Tibial nerve (tissue), 4 donors: ENCODE measurements around the gene SHFL. TPM values are rescaled to one million over a fixed set of nuclear protein-coding genes. Genes with fewer than 3 reads are reported as not detected.

ENCODE experiments used
- DNase-seq, 2 donors: peaks; one replicate each; pipeline ENCODE4 v3.0.0-alpha.2; 2019; ENCODE audit warnings: low spot score in 2 of 2
- H3K27ac ChIP-seq, 4 donors: fragments of 200-600 bp; sonication (generic) in 3 of 4; one replicate each; pipeline ENCODE4 v1.5.1; 2017 to 2019; ENCODE audit warnings: mild to moderate bottlenecking in 1 of 4
- H3K27me3 ChIP-seq, 2 donors: fragments of 200-600 bp; sonication (generic) in 1 of 2; one replicate each; pipeline versions ENCODE4 v1.5.1 to v1.6.0; 2017 to 2019
- H3K36me3 ChIP-seq, 3 donors: fragments of 200-600 bp; sonication (generic); one replicate each; pipeline ENCODE4 v1.5.1; 2018 to 2019
- H3K4me1 ChIP-seq, 4 donors: fragments of 200-600 bp; sonication (generic) in 3 of 4; one replicate each; pipeline ENCODE4 v1.5.1; 2017 to 2019
- H3K4me3 ChIP-seq, 4 donors: fragments of 200-600 bp; sonication (generic) in 3 of 4; one replicate each; pipeline ENCODE4 v1.5.1; 2017 to 2019; ENCODE audit warnings: mild to moderate bottlenecking in 1 of 4, moderate library complexity in 1 of 4
- H3K9me3 ChIP-seq, 4 donors: fragments of 200-600 bp; sonication (generic) in 3 of 4; one replicate each; pipeline ENCODE4 v1.5.1; 2017 to 2019
- EP300 ChIP-seq, 2 donors: sonication (generic); formaldehyde crosslinking; IDR thresholded peaks; one replicate each; pipeline ENCODE4 v1.6.1; 2017; ENCODE audit warnings: antibody characterized with exemption in 2 of 2, mild to moderate bottlenecking in 1 of 2
- POLR2A ChIP-seq, 2 donors: fragments of 450-650 bp; IDR thresholded peaks; one replicate each; pipeline ENCODE4 v1.6.1; 2017; ENCODE audit warnings: antibody characterized with exemption in 2 of 2, mild to moderate bottlenecking in 2 of 2, moderate library complexity in 2 of 2
- WGBS, 2 donors: methylation state at CpG; one replicate each; pipeline ENCODE4 v1.1.5; 2018; 5-methylcytosine and 5-hydroxymethylcytosine counted together
- total RNA-seq, 4 donors: library from RNA; depleted of rRNA; stranded (reverse); fragments of >200 nt; gene quantifications; one replicate each; pipeline ENCODE4 v1.1.0, GENCODE V29; 2016
- TF ChIP-seq, protein P1 (sequence below), 5 experiments: fragments of 200-600 bp in 3 of 5; fragments of 450-650 bp in 2 of 5; sonication (generic) in 3 of 5; IDR thresholded peaks; one replicate each; pipeline ENCODE4 v1.5.1; 2016 to 2019; ENCODE audit warnings: antibody characterized with exemption in 5 of 5, mild to moderate bottlenecking in 3 of 5, moderate library complexity in 2 of 5

SHFL gene
- total RNA-seq, 4 donors from 2014 or later, result 25.1 to 58.6 (median 43.4) TPM

DNA sequence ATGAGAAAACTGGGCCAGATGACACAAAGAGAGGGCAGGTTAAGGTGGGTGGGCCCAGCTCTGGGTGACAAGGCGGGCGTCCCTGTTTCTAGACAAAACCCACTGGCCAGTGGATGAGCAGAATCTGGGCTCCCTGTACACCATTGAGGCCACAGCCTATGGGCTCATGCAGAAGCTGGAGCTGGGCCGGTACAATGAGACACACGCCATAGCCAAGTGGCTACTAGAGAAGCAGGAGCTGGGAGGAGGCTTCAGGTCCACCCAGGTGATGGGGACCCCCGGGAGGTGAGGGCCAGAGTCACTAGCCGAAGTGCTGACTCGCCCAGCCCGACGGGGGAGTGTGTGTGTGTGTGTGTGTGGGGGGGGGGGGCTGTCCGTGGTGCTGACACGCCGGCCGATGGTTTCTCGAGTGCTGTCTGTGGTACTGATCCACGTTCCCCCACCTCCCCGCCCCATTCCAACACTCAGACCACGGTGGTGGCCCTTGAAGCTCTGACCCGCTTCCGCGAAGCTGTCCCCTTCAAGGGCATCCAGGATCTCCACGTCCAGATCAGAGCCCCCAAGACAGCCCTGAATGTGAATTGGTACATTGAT lies 24.3 kb upstream of the SHFL start:
- Histone ChIP-seq H3K4me1 (no peaks in the 10 kb centered on the region), H3K27me3 (peaks cover 0 to 36% of the 10 kb centered on the region in 2 donors), H3K36me3 (no peaks in the 10 kb centered on the region), H3K9me3 (no peaks in the 10 kb centered on the region), H3K4me3 (no peak overlapping the region), H3K27ac (no peak overlapping the region)
- no peak for DNase-seq
- TF ChIP-seq, protein P1, sequence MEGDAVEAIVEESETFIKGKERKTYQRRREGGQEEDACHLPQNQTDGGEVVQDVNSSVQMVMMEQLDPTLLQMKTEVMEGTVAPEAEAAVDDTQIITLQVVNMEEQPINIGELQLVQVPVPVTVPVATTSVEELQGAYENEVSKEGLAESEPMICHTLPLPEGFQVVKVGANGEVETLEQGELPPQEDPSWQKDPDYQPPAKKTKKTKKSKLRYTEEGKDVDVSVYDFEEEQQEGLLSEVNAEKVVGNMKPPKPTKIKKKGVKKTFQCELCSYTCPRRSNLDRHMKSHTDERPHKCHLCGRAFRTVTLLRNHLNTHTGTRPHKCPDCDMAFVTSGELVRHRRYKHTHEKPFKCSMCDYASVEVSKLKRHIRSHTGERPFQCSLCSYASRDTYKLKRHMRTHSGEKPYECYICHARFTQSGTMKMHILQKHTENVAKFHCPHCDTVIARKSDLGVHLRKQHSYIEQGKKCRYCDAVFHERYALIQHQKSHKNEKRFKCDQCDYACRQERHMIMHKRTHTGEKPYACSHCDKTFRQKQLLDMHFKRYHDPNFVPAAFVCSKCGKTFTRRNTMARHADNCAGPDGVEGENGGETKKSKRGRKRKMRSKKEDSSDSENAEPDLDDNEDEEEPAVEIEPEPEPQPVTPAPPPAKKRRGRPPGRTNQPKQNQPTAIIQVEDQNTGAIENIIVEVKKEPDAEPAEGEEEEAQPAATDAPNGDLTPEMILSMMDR (IDR thresholded peaks at IDR 0.05), result no peak
- no peak for TF ChIP-seq EP300 (IDR thresholded peaks at IDR 0.05)
- no peak for TF ChIP-seq POLR2A (IDR thresholded peaks at IDR 0.05)
- 39 to 58% methylated on average over 8 to 11 of the region's 21 CpGs for WGBS, 2 donors

DNA sequence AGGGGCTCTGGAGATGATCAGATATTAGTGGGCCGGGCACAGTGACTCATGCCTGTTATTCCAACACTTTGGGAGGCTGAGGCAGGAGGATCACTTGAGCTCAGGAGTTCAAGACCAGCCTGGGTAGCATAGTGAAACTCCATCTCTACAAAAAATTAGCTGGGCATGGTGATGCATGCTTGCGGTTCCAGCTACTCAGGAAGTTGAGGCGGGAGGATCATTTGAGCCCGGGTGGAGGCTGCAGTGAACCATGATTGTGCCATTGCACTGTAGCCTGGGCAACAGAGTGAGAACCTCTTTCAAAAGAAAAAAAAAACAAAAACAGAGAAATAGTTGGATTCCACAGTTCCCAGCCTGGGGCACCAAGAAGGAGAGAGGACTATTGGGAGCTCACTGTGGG lies 17.9 kb upstream of the SHFL start:
- Histone ChIP-seq H3K4me3 (no peak overlapping the region), H3K36me3 (no peaks in the 10 kb centered on the region), H3K4me1 (no peaks in the 10 kb centered on the region), H3K9me3 (peaks cover 0 to 3% (median 0%) of the 10 kb centered on the region in 4 donors), H3K27me3 (peaks cover 0 to 6% of the 10 kb centered on the region in 2 donors), H3K27ac (no peak overlapping the region)
- WGBS, 2 donors, result 64% methylated on average over 4 of the region's 4 CpGs
- DNase-seq, result no peak
- TF ChIP-seq POLR2A (IDR thresholded peaks at IDR 0.05) (no peak), EP300 (IDR thresholded peaks at IDR 0.05) (no peak)
- TF ChIP-seq, protein P1 (IDR thresholded peaks at IDR 0.05), result no peak

DNA sequence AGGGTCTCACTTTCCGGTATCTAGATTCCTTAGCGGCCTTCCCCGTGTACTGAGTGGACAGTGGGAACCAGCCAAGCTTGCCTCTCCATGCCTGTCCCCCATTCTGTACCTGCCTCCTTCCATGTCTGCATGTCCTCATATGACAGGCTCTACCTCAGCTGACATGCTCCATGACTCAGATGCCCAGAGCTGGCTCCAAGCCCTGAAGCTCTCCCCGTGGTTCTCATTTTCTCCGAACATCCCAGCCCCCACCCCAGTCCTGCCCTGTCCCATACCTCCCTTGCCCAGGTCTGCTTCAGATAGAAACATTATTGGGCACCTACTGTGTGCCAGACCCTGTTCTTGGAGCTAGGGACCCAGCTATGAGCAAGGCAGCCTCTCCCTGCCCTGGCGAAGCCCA lies 17.1 kb upstream of the SHFL start:
- Histone ChIP-seq H3K4me1 (no peaks in the 10 kb centered on the region), H3K36me3 (no peaks in the 10 kb centered on the region), H3K9me3 (peaks cover 0 to 12% (median under 1%) of the 10 kb centered on the region in 4 donors), H3K4me3 (no peak overlapping the region), H3K27ac (no peak overlapping the region), H3K27me3 (peaks cover 0 to 3% of the 10 kb centered on the region in 2 donors)
- WGBS, 2 donors, result 67 to 87% methylated on average over 6 of the region's 6 CpGs
- no peak for DNase-seq
- TF ChIP-seq EP300 (IDR thresholded peaks at IDR 0.05) (no peak), POLR2A (IDR thresholded peaks at IDR 0.05) (no peak)
- TF ChIP-seq, protein P1 (IDR thresholded peaks at IDR 0.05), result no peak

DNA sequence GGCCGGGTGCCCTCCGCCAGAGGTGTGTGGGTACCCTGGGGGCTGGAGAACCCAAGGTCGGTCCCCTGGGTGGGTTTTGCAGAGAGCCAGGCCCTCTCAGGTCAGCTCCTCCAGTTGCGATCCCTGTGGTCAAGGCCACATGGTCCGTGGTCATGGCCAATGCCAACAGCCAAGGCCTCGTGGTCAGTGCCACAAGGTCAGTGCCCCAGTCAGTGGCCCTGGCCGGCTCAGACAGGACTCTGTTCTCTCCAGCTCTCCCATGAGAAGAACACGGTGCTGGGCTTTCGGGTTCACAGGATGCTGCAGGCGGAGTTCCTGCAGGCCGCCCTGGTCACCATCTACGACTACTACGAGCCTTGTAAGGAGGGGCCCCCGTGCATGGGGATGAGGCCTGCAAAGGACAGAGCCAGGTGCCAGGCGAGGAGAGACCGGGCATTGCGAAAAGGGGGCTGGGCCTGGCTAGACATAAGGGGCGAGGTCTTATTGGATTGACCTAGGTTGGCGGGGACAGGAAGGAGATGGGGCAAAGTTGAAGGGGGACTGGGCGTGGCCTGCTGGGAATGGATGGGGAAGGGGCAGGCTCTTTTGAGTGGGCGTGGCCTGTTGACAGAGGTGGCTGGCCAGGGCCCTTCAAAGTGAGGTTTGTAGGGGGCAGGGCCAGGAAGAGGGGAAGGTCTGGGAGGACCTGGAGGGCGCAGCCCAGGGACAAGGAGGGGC lies 15.2 kb upstream of the SHFL start:
- peaks cover 0 to 3% of the 10 kb centered on the region in 2 donors for H3K27me3 ChIP-seq
- H3K4me1 ChIP-seq, result no peaks in the 10 kb centered on the region
- DNase-seq, result no peak
- peaks cover 0 to 15% (median 1%) of the 10 kb centered on the region in 4 donors for H3K9me3 ChIP-seq
- TF ChIP-seq, protein P1 (IDR thresholded peaks at IDR 0.05), result no peak
- TF ChIP-seq POLR2A (IDR thresholded peaks at IDR 0.05) (no peak), EP300 (IDR thresholded peaks at IDR 0.05) (no peak)
- H3K36me3 ChIP-seq, result no peaks in the 10 kb centered on the region
- H3K27ac ChIP-seq, result no peak overlapping the region
- H3K4me3 ChIP-seq, result no peak overlapping the region
- 73 to 77% methylated on average over 17 to 22 of the region's 22 CpGs for WGBS, 2 donors

DNA sequence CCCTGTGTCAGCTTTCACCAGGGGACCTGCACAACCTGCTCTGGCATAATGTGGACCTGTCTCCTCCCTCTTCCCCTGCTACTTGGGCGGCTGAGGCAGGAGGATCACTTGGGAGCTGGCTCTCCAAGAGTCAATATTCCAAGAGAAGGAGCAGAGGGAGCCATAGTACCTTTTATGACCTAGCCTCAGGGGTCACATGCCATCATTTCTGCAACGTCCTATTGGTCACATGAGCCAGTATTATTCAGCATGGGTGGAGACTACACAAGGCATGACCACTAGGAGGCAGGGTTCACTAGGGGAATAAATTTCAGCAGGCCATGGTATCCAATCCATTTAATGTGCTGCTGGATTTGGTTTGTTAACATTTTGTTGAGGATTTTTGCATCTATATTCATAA lies 12.0 kb upstream of the SHFL start:
- TF ChIP-seq POLR2A (IDR thresholded peaks at IDR 0.05), result no peak
- TF ChIP-seq EP300 (IDR thresholded peaks at IDR 0.05), result no peak
- TF ChIP-seq, protein P1 (IDR thresholded peaks at IDR 0.05), result no peak
- DNase-seq, result no peak
- no peaks in the 10 kb centered on the region for H3K4me1 ChIP-seq
- H3K27me3 ChIP-seq, result no peaks in the 10 kb centered on the region
- 43 to 49% methylated on average over 2 of the region's 2 CpGs for WGBS, 2 donors
- H3K9me3 ChIP-seq, result peaks cover 0 to 15% (median 1%) of the 10 kb centered on the region in 4 donors
- no peak overlapping the region for H3K27ac ChIP-seq
- no peak overlapping the region for H3K4me3 ChIP-seq
- H3K36me3 ChIP-seq, result no peaks in the 10 kb centered on the region
